CD14-positive monocyte (primary cell): ENCODE data around the gene OR7C1. TPM values are rescaled to one million over a fixed set of nuclear protein-coding genes. Genes with fewer than 3 reads are reported as not detected.
A peak's percentile ranks its signal among the peaks of the same experiment; 100 is the strongest.

Experiments used
- DNase-seq, 3 donors: peaks; one replicate each; pipeline ENCODE4 v3.0.0-alpha.2; 2011 to 2022
- H2AFZ ChIP-seq: 2 replicates; pipeline ENCODE4 v1.6.0; 2012; ENCODE audit warnings: mild to moderate bottlenecking, low read depth, low read length, inconsistent platforms; ENCODE audit not compliant: insufficient read depth, poor library complexity, severe bottlenecking
- H3K27ac ChIP-seq, 2 donors: 1 replicate in 1 of 2; 2 replicates in 1 of 2; pipeline ENCODE4 v1.5.1; 2012 to 2013; ENCODE audit warnings: low read length in 2 of 2, control low read depth in 1 of 2, inconsistent platforms in 1 of 2, low read depth in 1 of 2, mild to moderate bottlenecking in 1 of 2
- H3K27me3 ChIP-seq, 2 donors: one replicate each; pipeline versions ENCODE4 v1.6.0 to v1.6.1; 2011 to 2013; ENCODE audit warnings: low read length in 2 of 2; ENCODE audit not compliant: control insufficient read depth in 2 of 2, insufficient read depth in 2 of 2
- H3K36me3 ChIP-seq, 2 donors: replicated peaks in 1 of 2; 1 replicate in 1 of 2; 2 replicates in 1 of 2; pipeline versions ENCODE4 v1.5.1 to v1.6.1; 2012 to 2013; ENCODE audit warnings: low read length in 2 of 2, control low read depth in 1 of 2, inconsistent platforms in 1 of 2, mild to moderate bottlenecking in 1 of 2; ENCODE audit not compliant: insufficient read depth in 2 of 2, control insufficient read depth in 1 of 2
- H3K4me1 ChIP-seq, 2 donors: 1 replicate in 1 of 2; 2 replicates in 1 of 2; pipeline versions ENCODE4 v1.5.1 to v1.6.1; 2012 to 2013; ENCODE audit warnings: low read length in 2 of 2, control low read depth in 1 of 2, inconsistent platforms in 1 of 2, mild to moderate bottlenecking in 1 of 2, moderate library complexity in 1 of 2; ENCODE audit not compliant: insufficient read depth in 2 of 2, control insufficient read depth in 1 of 2
- H3K4me2 ChIP-seq: replicated peaks from 2 replicates; pipeline ENCODE3; 2012; ENCODE audit warnings: low read length, moderate library complexity, mild to moderate bottlenecking; ENCODE audit not compliant: poor library complexity, severe bottlenecking; ENCODE audit errors: extremely low read depth
- H3K4me3 ChIP-seq, 3 experiments: fragments of 200-600 bp in 1 of 3; sonication (generic) in 1 of 3; replicated peaks in 1 of 3; 1 replicate in 2 of 3; 2 replicates in 1 of 3; pipeline ENCODE4 v1.5.1; 2011 to 2013; ENCODE audit warnings: low read length in 3 of 3, mild to moderate bottlenecking in 3 of 3, control low read depth in 2 of 3, low read depth in 2 of 3, inconsistent platforms in 1 of 3, moderate library complexity in 1 of 3
- H3K79me2 ChIP-seq: 2 replicates; pipeline ENCODE4 v1.6.0; 2012; ENCODE audit warnings: mild to moderate bottlenecking, control low read depth, inconsistent platforms, low read length, moderate library complexity; ENCODE audit not compliant: insufficient read depth
- H3K9ac ChIP-seq: 2 replicates; pipeline ENCODE4 v1.6.0; 2017; ENCODE audit warnings: low read length, mild to moderate bottlenecking; ENCODE audit not compliant: insufficient read depth, poor library complexity, severe bottlenecking
- H3K9me3 ChIP-seq, 2 donors: replicated peaks in 1 of 2; 1 replicate in 1 of 2; 2 replicates in 1 of 2; pipeline versions ENCODE4 v1.5.1 to v1.6.1; 2012 to 2013; ENCODE audit warnings: low read length in 2 of 2, control low read depth in 1 of 2; ENCODE audit not compliant: control insufficient read depth in 1 of 2, insufficient read depth in 1 of 2
- H4K20me1 ChIP-seq: 2 replicates; pipeline ENCODE4 v1.6.0; 2012; ENCODE audit warnings: mild to moderate bottlenecking, low read length, control low read depth, moderate library complexity; ENCODE audit not compliant: insufficient read depth
- H3K27ac Mint-ChIP-seq, 7 donors: one replicate each; pipeline ENCODE4 v1.8.0; 2020; ENCODE audit warnings: mild to moderate bottlenecking in 7 of 7, mixed read lengths in 7 of 7, moderate library complexity in 6 of 7, inconsistent platforms in 2 of 7
- H3K27me3 Mint-ChIP-seq, 3 donors: one replicate each; pipeline ENCODE4 v1.8.0; 2021 to 2022; ENCODE audit warnings: low read depth in 3 of 3, mild to moderate bottlenecking in 3 of 3, mixed read lengths in 3 of 3, moderate library complexity in 3 of 3, inconsistent platforms in 1 of 3
- H3K36me3 Mint-ChIP-seq, 2 donors: one replicate each; pipeline ENCODE4 v1.8.0; 2020; ENCODE audit warnings: mixed read lengths in 2 of 2, inconsistent platforms in 1 of 2, mild to moderate bottlenecking in 1 of 2
- H3K4me1 Mint-ChIP-seq: one replicate; pipeline ENCODE4 v1.8.0; 2020; ENCODE audit warnings: mild to moderate bottlenecking, mixed read lengths
- H3K4me3 Mint-ChIP-seq, 2 donors: one replicate each; pipeline ENCODE4 v1.8.0; 2020; ENCODE audit warnings: mild to moderate bottlenecking in 2 of 2, mixed read lengths in 2 of 2, moderate library complexity in 1 of 2
- H3K9me3 Mint-ChIP-seq, 7 donors: one replicate each; pipeline ENCODE4 v1.8.0; 2020 to 2022; ENCODE audit warnings: mixed read lengths in 7 of 7, mild to moderate bottlenecking in 6 of 7, moderate library complexity in 6 of 7, inconsistent platforms in 2 of 7
- WGBS: methylation state at CpG from one replicate; pipeline ENCODE4 v1.1.5; 2013; ENCODE audit warnings: missing lambda C conversion rate; ENCODE audit not compliant: insufficient coverage; 5-methylcytosine and 5-hydroxymethylcytosine counted together
- intact Hi-C, 2 donors: fragments of 100-400 bp; cut with micrococcal nuclease; formaldehyde crosslinking; loops; one replicate each; pipeline versions ENCODE4 v1.15.0 to v1.15.1; 2023
- polyA plus RNA-seq, 3 donors: library from polyadenylated mRNA; depleted of rRNA in 1 of 3; unstranded in 2 of 3; stranded (reverse) in 1 of 3; fragments of 300-500 nt in 2 of 3; fragments of >200 nt in 1 of 3; fragmentation: Illumina TruSeq in 2 of 3; gene quantifications; 1 replicate in 2 of 3; 2 replicates in 1 of 3; pipeline ENCODE4 v1.2.3, GENCODE V29; 2012 to 2021
- TF ChIP-seq, protein P1 (sequence below): fragments of 200-600 bp; IDR thresholded peaks from one replicate; pipeline ENCODE4 v1.8.0; 2022; ENCODE audit warnings: antibody characterized with exemption, mild to moderate bottlenecking

Gene OR7C1
- polyA plus RNA-seq, 3 donors, result 0.02 to 0.15 TPM; not detected in 1

DNA sequence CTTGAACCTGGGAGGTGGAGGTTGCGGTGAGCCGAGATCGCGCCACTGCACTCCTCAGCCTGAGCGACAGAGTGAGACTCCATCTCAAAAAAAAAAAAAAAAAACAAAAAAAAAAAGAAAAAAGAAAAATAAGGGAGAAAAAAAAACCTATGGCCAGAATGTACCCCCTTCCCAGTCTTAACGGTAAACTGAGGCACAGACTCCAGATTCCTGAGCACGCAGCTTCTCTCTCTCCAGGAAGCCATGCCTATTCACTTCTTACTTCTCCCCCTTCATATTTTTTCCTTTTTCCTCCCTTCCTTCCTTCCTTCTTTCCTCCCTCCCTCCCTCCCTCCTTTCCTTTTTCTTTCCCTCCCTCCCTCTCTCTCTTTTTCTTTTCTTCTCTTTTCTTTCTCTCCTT is 62.0 kb downstream of the OR7C1 start:
- H3K36me3 Mint-ChIP-seq, result peaks cover 55 to 68% of the 10 kb centered on the region in 2 donors
- 100% methylated on average over 2 of the region's 7 CpGs for WGBS
- TF ChIP-seq, protein P1, sequence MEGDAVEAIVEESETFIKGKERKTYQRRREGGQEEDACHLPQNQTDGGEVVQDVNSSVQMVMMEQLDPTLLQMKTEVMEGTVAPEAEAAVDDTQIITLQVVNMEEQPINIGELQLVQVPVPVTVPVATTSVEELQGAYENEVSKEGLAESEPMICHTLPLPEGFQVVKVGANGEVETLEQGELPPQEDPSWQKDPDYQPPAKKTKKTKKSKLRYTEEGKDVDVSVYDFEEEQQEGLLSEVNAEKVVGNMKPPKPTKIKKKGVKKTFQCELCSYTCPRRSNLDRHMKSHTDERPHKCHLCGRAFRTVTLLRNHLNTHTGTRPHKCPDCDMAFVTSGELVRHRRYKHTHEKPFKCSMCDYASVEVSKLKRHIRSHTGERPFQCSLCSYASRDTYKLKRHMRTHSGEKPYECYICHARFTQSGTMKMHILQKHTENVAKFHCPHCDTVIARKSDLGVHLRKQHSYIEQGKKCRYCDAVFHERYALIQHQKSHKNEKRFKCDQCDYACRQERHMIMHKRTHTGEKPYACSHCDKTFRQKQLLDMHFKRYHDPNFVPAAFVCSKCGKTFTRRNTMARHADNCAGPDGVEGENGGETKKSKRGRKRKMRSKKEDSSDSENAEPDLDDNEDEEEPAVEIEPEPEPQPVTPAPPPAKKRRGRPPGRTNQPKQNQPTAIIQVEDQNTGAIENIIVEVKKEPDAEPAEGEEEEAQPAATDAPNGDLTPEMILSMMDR, result no peak
- intact Hi-C loops, result loop anchor here in 1 of 2 donors (10.0 kb wide), 1 partner anchor 198 kb away; the partner anchor contains the start of gene NDUFB7
- H3K9me3 Mint-ChIP-seq, result peaks cover 0 to 3% (median 0%) of the 10 kb centered on the region in 7 donors
- Histone ChIP-seq H3K9me3 (no peaks in the 10 kb centered on the region), H2AFZ (no peak overlapping the region), H3K4me3 (no peak overlapping the region), H3K79me2 (peaks cover 25% of the 10 kb centered on the region), H3K9ac (no peak overlapping the region), H3K4me1 (peaks cover 15 to 23% of the 10 kb centered on the region in 2 donors), H3K36me3 (peaks cover 56 to 64% of the 10 kb centered on the region in 2 donors), H3K27me3 (no peaks in the 10 kb centered on the region), H3K4me2 (no peak overlapping the region), H4K20me1 (peaks cover 86% of the 10 kb centered on the region), H3K27ac (no peak overlapping the region)
- peak overlapping the region in 1 of 7 donors; percentile 28 for H3K27ac Mint-ChIP-seq
- H3K27me3 Mint-ChIP-seq, result peaks cover 2 to 8% (median 5%) of the 10 kb centered on the region in 3 donors
- H3K4me1 Mint-ChIP-seq, result peaks cover 42% of the 10 kb centered on the region
- no peak for DNase-seq
- no peak overlapping the region for H3K4me3 Mint-ChIP-seq

DNA sequence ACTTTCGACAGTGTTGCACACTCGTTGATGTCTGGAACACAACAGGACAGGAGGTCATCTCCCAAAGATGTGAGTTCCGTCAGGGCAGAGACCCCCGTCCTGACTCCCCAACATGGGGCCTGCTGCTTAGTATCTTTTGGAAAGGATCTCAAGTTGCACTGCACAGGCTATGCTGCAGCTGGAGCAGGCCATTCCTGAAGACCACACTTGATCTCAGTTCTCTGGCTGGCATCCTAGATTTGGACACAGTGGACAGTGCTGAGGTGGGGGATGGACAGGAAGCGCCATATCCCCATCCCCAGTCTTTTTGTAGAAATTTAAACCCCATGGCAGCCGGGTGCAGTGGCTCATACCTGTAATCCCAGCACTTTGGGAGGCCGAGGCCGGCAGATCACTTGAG is 62.5 kb downstream of the OR7C1 start:
- peaks cover 62 to 70% of the 10 kb centered on the region in 2 donors for H3K36me3 ChIP-seq
- H2AFZ ChIP-seq, result no peak overlapping the region
- no peaks in the 10 kb centered on the region for H3K9me3 ChIP-seq
- H3K4me3 ChIP-seq, result no peak overlapping the region
- Mint-ChIP-seq H3K36me3 (peaks cover 60 to 74% of the 10 kb centered on the region in 2 donors), H3K4me1 (peaks cover 39% of the 10 kb centered on the region), H3K9me3 (no peaks in the 10 kb centered on the region), H3K27ac (no peak overlapping the region), H3K27me3 (peaks cover 2 to 6% (median 4%) of the 10 kb centered on the region in 3 donors), H3K4me3 (no peak overlapping the region)
- TF ChIP-seq, protein P1, result no peak
- intact Hi-C loops, result loop anchor here in 1 of 2 donors (10.0 kb wide), 1 partner anchor 198 kb away; the partner anchor contains the start of gene NDUFB7
- no peak overlapping the region for H3K9ac ChIP-seq
- 98% methylated on average over 5 of the region's 8 CpGs for WGBS
- peaks cover 25% of the 10 kb centered on the region for H3K79me2 ChIP-seq
- no peak for DNase-seq
- no peaks in the 10 kb centered on the region for H3K27me3 ChIP-seq
- H4K20me1 ChIP-seq, result peaks cover 91% of the 10 kb centered on the region
- no peak overlapping the region for H3K27ac ChIP-seq
- H3K4me1 ChIP-seq, result peaks cover 15 to 23% of the 10 kb centered on the region in 2 donors
- H3K4me2 ChIP-seq, result no peak overlapping the region
